ENCODE results near the gene HLA-DOA.

The HLA-DOA gene

DNA sequence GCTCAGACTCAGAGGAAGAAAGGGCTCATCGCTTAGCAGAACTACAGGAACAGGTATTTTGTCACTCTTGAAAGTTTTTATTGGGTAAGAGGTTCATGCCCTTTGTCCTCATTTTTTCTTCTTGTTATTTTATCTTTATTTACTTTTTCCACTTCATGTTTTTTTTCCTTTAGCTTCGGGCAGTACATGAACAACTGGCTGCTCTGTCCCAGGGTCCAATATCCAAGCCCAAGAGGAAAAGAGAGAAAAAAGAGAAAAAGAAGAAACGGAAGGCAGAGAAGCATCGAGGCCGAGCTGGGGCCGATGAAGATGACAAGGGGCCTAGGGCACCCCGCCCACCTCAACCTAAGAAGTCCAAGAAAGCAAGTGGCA is 31.5 kb downstream of the HLA-DOA start:
- TF ChIP-seq CTCF (IDR thresholded peaks at IDR 0.05) = no peak
- Histone ChIP-seq H2AFZ (no peak overlapping the region), H3K27ac (no peak overlapping the region), H3K9me3 (ENCODE audit: control insufficient read depth, low read length) (no peaks in the 10 kb centered on the region), H3K36me3 (ENCODE audit: control insufficient read depth, insufficient read depth, low read length) (peaks cover 2% of the 10 kb centered on the region), H3K79me2 (peaks cover 27% of the 10 kb centered on the region), H3K4me3 (ENCODE audit: low read depth, low read length) (no peak overlapping the region), H3K9ac (no peak overlapping the region), H3K4me1 (peaks cover 15% of the 10 kb centered on the region), H3K27me3 (ENCODE audit: control insufficient read depth, insufficient read depth, low read length) (no peaks in the 10 kb centered on the region), H3K4me2 (ENCODE audit: low read length) (no peak overlapping the region)

DNA sequence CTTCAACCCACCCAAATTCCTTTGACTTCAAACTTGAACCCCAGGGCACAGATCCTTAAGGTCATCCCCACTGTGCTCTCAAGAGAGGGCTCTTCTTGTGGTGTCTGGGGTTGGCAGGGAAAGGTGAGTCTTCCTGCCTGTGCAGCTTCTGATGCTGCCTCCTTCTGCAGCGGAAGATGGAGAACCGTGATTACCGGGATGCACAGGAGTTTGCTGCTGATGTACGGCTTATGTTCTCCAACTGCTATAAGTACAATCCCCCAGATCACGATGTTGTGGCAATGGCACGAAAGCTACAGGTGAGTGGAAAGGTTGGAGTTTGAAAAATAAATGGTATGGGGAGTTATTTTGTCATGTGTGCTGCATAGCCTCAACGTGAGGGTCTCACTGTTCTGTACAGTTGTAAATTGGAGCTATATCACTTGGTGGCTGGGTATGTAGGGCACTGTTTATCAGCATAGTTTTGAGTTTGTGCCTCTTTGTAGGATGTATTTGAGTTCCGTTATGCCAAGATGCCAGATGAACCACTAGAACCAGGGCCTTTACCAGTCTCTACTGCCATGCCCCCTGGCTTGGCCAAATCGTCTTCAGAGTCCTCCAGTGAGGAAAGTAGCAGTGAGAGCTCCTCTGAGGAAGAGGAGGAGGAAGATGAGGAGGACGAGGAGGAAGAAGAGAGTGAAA is 32.0 kb downstream of the HLA-DOA start:
- no peak overlapping the region for H3K9ac ChIP-seq
- peaks cover 15% of the 10 kb centered on the region for H3K4me1 ChIP-seq
- no peak overlapping the region for H2AFZ ChIP-seq
- no peak for TF ChIP-seq CTCF (IDR thresholded peaks at IDR 0.05)
- H3K27ac ChIP-seq = no peak overlapping the region
- peaks cover 2% of the 10 kb centered on the region for H3K36me3 ChIP-seq (ENCODE audit: control insufficient read depth, insufficient read depth, low read length)
- H3K4me3 ChIP-seq (ENCODE audit: low read depth, low read length) = no peak overlapping the region
- no peak overlapping the region for H3K4me2 ChIP-seq (ENCODE audit: low read length)
- no peaks in the 10 kb centered on the region for H3K27me3 ChIP-seq (ENCODE audit: control insufficient read depth, insufficient read depth, low read length)
- H3K79me2 ChIP-seq = peaks cover 32% of the 10 kb centered on the region
- H3K9me3 ChIP-seq (ENCODE audit: control insufficient read depth, low read length) = no peaks in the 10 kb centered on the region

GRCh38 chr6:32976334-32977069 is 32.9 kb downstream of the HLA-DOA start:
- no peak for TF ChIP-seq CTCF (IDR thresholded peaks at IDR 0.05)
- no peaks in the 10 kb centered on the region for H3K9me3 ChIP-seq (ENCODE audit: control insufficient read depth, low read length)
- H3K4me2 ChIP-seq (ENCODE audit: low read length) = no peak overlapping the region
- no peak overlapping the region for H3K27ac ChIP-seq
- H2AFZ ChIP-seq = no peak overlapping the region
- peaks cover 15% of the 10 kb centered on the region for H3K4me1 ChIP-seq
- H3K27me3 ChIP-seq (ENCODE audit: control insufficient read depth, insufficient read depth, low read length) = no peaks in the 10 kb centered on the region
- peaks cover 35% of the 10 kb centered on the region for H3K79me2 ChIP-seq
- H3K4me3 ChIP-seq (ENCODE audit: low read depth, low read length) = no peak overlapping the region
- no peak overlapping the region for H3K9ac ChIP-seq
- peaks cover 2% of the 10 kb centered on the region for H3K36me3 ChIP-seq (ENCODE audit: control insufficient read depth, insufficient read depth, low read length)

GRCh38 chr6:32975886-32976285 is 33.5 kb downstream of the HLA-DOA start:
- Histone ChIP-seq H3K4me2 (ENCODE audit: low read length) (no peak overlapping the region), H3K36me3 (ENCODE audit: control insufficient read depth, insufficient read depth, low read length) (no peaks in the 10 kb centered on the region), H3K79me2 (peaks cover 35% of the 10 kb centered on the region), H3K4me3 (ENCODE audit: low read depth, low read length) (no peak overlapping the region), H3K9me3 (ENCODE audit: control insufficient read depth, low read length) (no peaks in the 10 kb centered on the region), H3K27me3 (ENCODE audit: control insufficient read depth, insufficient read depth, low read length) (no peaks in the 10 kb centered on the region), H3K4me1 (peaks cover 15% of the 10 kb centered on the region), H3K27ac (no peak overlapping the region), H3K9ac (no peak overlapping the region), H2AFZ (no peak overlapping the region)
- TF ChIP-seq CTCF (IDR thresholded peaks at IDR 0.05) = no peak

All from parathyroid adenoma (tissue), 2 donors.